Right lobe of liver (tissue), 6 donors: ENCODE measurements around the gene GIMAP1. TPM values are rescaled to one million over a fixed set of nuclear protein-coding genes. Genes with fewer than 3 reads are reported as not detected.

Source experiments
- ATAC-seq, 4 donors: fragments of 200-7000 bp; cut with Tn5 transposase; one replicate each; pipeline ENCODE4 v1.9.1; 2020; ENCODE audit warnings: mild to moderate bottlenecking in 4 of 4, moderate library complexity in 4 of 4
- DNase-seq, 3 donors: peaks; one replicate each; pipeline ENCODE4 v3.0.0-alpha.2; 2020
- H3K27ac ChIP-seq, 3 donors: fragments of 200-600 bp; one replicate each; pipeline ENCODE4 v1.8.0; 2022
- H3K27me3 ChIP-seq, 2 donors: fragments of 200-600 bp; one replicate each; pipeline ENCODE4 v1.8.0; 2022
- H3K36me3 ChIP-seq, 4 donors: fragments of 200-600 bp; sonication (generic) in 1 of 4; one replicate each; pipeline versions ENCODE4 v1.5.1 to v1.8.0; 2017 to 2022; ENCODE audit warnings: control low read depth in 1 of 4
- H3K4me1 ChIP-seq, 4 donors: fragments of 200-600 bp; sonication (generic) in 1 of 4; one replicate each; pipeline versions ENCODE4 v1.5.1 to v1.8.0; 2017 to 2022; ENCODE audit warnings: control low read depth in 1 of 4
- H3K4me3 ChIP-seq, 3 donors: fragments of 200-600 bp; one replicate each; pipeline ENCODE4 v1.8.0; 2022
- H3K9me3 ChIP-seq, 4 donors: fragments of 200-600 bp; sonication (generic) in 1 of 4; one replicate each; pipeline versions ENCODE4 v1.5.1 to v1.8.0; 2017 to 2022; ENCODE audit warnings: control low read depth in 1 of 4
- POLR2A ChIP-seq: fragments of 450-650 bp; IDR thresholded peaks from one replicate; pipeline ENCODE4 v1.6.1; 2017; ENCODE audit warnings: antibody characterized with exemption, mild to moderate bottlenecking
- WGBS: methylation state at CpG from one replicate; pipeline ENCODE4 v1.1.6; 2018; ENCODE audit warnings: low coverage, low lambda C conversion rate; ENCODE audit not compliant: insufficient coverage; ENCODE audit errors: missing lambda C conversion rate; 5-methylcytosine and 5-hydroxymethylcytosine counted together
- intact Hi-C, 2 donors: fragments of 100-400 bp; cut with DNase I; formaldehyde crosslinking; loops; one replicate each; pipeline versions ENCODE4 v1.11.2 to v1.14.1; 2022
- total RNA-seq, 6 experiments: library from RNA; depleted of rRNA in 2 of 6; stranded (reverse); fragments of >200 nt in 2 of 6; fragmentation: NEBNext Ultra II Directional in 3 of 6; extraction: Animal tissue kit (Norgen Biotek cat#: 25700) in 3 of 6; gene quantifications; one replicate each; pipeline versions ENCODE4 v1.1.0 to v1.2.4, GENCODE V29; 2016 to 2023
- TF ChIP-seq, protein P1 (sequence below), 4 donors: fragments of 200-600 bp in 3 of 4; fragments of 450-650 bp in 1 of 4; IDR thresholded peaks; one replicate each; pipeline versions ENCODE4 v1.5.1 to v1.8.0; 2016 to 2022; ENCODE audit warnings: antibody characterized with exemption in 4 of 4, mild to moderate bottlenecking in 2 of 4
- donor health status: DM: no; HTN: yes; CAD: no.
- donor health status: DM: no; HTN: no; CAD: no.
- donor health status: DM: no; HTN: no; CAD: no.
- donor health status: DM: no; HTN: yes; CAD: no.
- donor health status: DM: no; HTN: yes; CAD: no.

GIMAP1 gene
- total RNA-seq, 6 experiments from 2014 or later, result 0.73 to 2.4 (median 1.8) TPM

DNA sequence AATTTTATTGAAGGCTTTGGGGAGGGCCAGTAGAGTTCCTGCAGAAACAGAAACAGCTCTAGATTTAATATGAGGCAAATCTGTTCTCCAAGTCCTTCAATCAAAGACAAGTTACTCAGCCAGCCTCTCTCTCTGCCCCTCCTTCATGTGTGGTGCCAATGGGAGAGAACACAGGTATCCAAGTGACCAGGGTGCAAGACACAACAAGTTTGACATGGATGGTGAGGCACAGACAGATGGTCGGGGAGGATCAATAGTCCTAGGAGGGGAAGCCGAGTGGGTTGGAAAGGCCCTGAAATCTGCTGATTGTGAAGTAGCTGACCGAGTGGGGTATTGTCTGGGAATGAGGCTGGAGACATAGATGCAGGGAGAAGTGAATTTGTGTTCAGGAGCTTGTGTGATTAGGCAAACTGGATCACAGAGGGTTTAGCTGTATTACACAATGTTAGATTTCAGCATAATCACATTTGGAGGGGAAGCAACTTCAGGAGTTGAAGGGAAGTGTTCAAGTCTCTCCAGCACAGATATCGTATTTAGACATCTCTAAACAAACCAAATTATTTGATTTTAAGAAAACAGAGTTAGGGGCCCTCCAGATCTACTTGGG is 1.5 kb downstream of the GIMAP1 start:
- H3K4me3 ChIP-seq, result peak overlapping the region; percentile 38 to 49 (median 44)
- H3K36me3 ChIP-seq, result no peaks in the 10 kb centered on the region
- intact Hi-C loops, result no loop called here
- TF ChIP-seq POLR2A, result peak; percentile 20
- TF ChIP-seq, protein P1, sequence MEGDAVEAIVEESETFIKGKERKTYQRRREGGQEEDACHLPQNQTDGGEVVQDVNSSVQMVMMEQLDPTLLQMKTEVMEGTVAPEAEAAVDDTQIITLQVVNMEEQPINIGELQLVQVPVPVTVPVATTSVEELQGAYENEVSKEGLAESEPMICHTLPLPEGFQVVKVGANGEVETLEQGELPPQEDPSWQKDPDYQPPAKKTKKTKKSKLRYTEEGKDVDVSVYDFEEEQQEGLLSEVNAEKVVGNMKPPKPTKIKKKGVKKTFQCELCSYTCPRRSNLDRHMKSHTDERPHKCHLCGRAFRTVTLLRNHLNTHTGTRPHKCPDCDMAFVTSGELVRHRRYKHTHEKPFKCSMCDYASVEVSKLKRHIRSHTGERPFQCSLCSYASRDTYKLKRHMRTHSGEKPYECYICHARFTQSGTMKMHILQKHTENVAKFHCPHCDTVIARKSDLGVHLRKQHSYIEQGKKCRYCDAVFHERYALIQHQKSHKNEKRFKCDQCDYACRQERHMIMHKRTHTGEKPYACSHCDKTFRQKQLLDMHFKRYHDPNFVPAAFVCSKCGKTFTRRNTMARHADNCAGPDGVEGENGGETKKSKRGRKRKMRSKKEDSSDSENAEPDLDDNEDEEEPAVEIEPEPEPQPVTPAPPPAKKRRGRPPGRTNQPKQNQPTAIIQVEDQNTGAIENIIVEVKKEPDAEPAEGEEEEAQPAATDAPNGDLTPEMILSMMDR (IDR thresholded peaks at IDR 0.05), result no peak
- ATAC-seq (peak; percentile 22 to 52 (median 34)), DNase-seq (no peak)
- peak overlapping the region in 1 of 3 donors; percentile 54 for H3K27ac ChIP-seq
- H3K9me3 ChIP-seq, result no peaks in the 10 kb centered on the region
- peaks cover 0 to under 1% (median 0%) of the 10 kb centered on the region in 4 donors for H3K4me1 ChIP-seq
- WGBS, result 45% methylated on average over 4 of the region's 4 CpGs
- H3K27me3 ChIP-seq, result no peaks in the 10 kb centered on the region

DNA sequence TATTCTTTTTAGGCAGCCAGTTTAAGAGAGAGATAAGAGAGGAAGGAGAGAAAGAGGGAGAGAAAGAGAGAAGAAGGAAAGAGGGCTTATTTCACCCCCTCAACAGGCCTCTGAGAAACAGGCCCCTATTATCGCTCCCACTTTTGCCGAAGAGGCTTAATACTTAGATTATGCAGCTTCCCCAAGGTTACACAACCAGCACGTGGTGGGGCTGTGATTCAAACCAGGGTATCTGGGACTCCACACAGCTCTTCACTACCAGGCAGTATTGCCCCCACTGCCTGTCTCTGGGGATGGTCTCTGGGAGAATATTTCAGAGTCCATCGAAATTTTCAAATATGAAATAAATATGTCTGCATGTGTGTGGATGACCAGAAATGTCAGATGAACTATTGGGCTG is 3.0 kb downstream of the GIMAP1 start:
- Histone ChIP-seq H3K9me3 (no peaks in the 10 kb centered on the region), H3K36me3 (no peaks in the 10 kb centered on the region), H3K27ac (no peak overlapping the region), H3K4me3 (no peak overlapping the region), H3K4me1 (peaks cover 0 to 11% (median 2%) of the 10 kb centered on the region in 4 donors), H3K27me3 (no peaks in the 10 kb centered on the region)
- 62% methylated on average over 4 of the region's 4 CpGs for WGBS
- intact Hi-C loops, result no loop called here
- DNase-seq (no peak), ATAC-seq (no peak)
- TF ChIP-seq, protein P1 (IDR thresholded peaks at IDR 0.05), result no peak
- TF ChIP-seq POLR2A, result no peak

DNA sequence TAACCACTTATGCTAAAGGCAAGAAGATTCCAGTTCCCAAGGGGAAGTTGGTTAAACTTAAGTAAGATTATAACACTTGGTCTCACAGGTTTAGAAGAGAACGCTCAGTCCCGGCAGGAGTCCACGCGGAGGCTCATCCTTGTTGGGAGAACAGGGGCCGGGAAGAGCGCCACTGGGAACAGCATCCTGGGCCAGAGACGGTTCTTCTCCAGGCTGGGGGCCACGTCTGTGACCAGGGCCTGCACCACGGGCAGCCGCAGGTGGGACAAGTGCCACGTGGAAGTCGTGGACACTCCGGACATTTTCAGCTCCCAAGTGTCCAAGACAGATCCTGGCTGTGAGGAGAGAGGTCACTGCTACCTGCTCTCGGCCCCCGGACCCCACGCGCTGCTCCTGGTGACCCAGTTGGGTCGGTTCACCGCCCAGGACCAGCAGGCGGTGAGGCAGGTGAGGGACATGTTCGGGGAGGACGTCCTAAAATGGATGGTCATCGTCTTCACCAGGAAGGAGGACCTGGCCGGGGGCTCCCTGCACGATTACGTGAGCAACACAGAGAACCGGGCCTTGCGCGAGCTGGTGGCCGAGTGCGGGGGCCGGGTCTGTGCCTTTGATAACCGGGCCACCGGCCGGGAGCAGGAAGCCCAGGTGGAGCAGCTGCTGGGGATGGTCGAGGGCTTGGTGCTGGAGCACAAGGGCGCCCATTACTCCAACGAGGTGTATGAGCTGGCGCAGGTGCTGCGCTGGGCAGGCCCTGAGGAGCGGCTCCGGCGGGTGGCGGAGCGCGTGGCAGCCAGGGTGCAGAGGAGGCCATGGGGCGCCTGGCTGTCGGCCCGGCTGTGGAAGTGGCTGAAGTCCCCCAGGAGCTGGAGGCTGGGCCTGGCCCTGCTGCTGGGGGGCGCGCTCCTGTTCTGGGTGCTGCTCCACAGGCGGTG is 3.8 kb downstream of the GIMAP1 start:
- H3K9me3 ChIP-seq, result no peaks in the 10 kb centered on the region
- no peak overlapping the region for H3K4me3 ChIP-seq
- no peaks in the 10 kb centered on the region for H3K27me3 ChIP-seq
- ATAC-seq, result no peak
- 67% methylated on average over 1 of the region's 52 CpGs for WGBS
- intact Hi-C loops, result no loop called here
- DNase-seq, result no peak
- H3K27ac ChIP-seq, result no peak overlapping the region
- H3K36me3 ChIP-seq, result no peaks in the 10 kb centered on the region
- H3K4me1 ChIP-seq, result peaks cover 0 to 11% (median 2%) of the 10 kb centered on the region in 4 donors
- TF ChIP-seq, protein P1 (IDR thresholded peaks at IDR 0.05), result no peak
- TF ChIP-seq POLR2A, result no peak

DNA sequence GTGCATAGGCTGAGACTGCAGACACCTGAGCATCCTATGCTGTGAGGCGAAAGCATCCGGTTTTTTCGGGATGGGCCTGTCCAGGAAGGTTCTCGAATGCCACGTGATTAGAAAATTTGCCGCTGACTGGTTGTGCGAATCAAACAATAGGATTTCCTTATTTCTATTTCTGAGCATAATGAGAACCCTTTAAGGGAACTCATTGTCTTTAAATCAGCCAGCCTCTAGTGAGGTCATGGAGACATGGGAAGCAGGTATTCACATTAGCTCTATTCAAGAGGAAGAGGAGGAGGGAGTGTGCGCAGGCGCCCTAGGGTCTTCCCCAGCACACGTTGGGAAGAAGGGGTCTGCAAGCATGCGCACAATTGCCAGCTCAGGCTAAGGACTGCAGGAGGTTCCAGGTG is 5.6 kb downstream of the GIMAP1 start:
- WGBS, result 86% methylated on average over 10 of the region's 11 CpGs
- Histone ChIP-seq H3K9me3 (no peaks in the 10 kb centered on the region), H3K4me1 (peaks cover 0 to 11% (median 2%) of the 10 kb centered on the region in 4 donors), H3K4me3 (no peak overlapping the region), H3K27ac (no peak overlapping the region), H3K36me3 (no peaks in the 10 kb centered on the region), H3K27me3 (no peaks in the 10 kb centered on the region)
- ATAC-seq, result no peak
- intact Hi-C loops, result no loop called here
- no peak for TF ChIP-seq POLR2A
- TF ChIP-seq, protein P1 (IDR thresholded peaks at IDR 0.05), result no peak
- DNase-seq, result no peak
